Keratinocyte (primary cell): ENCODE measurements around the gene MUS81. TPM values are rescaled to one million over a fixed set of nuclear protein-coding genes. Genes with fewer than 3 reads are reported as not detected.

Experiments used
- DNase-seq: peaks from one replicate; pipeline ENCODE4 v3.0.0-alpha.2; 2011; ENCODE audit warnings: low read depth, missing footprints, low spot score
- FAIRE-seq: peaks from 2 replicates; lab custom pipeline; 2011; peaks lifted over from hg19 to GRCh38; lab: Jason Lieb, UNC
- H2AFZ ChIP-seq: 2 replicates; pipeline ENCODE4 v1.6.0; 2012; ENCODE audit warnings: low read length, control low read depth, inconsistent platforms; ENCODE audit not compliant: control insufficient read depth
- H3K27ac ChIP-seq: 2 replicates; pipeline ENCODE4 v1.5.1; 2011; ENCODE audit warnings: low read length; ENCODE audit not compliant: control insufficient read depth, insufficient read depth
- H3K27me3 ChIP-seq: 3 replicates; pipeline ENCODE4 v1.6.0; 2011; ENCODE audit warnings: low read length; ENCODE audit not compliant: control insufficient read depth, insufficient read depth; ENCODE audit errors: extremely low read depth
- H3K36me3 ChIP-seq, 2 experiments: 2 replicates in 1 of 2; 3 replicates in 1 of 2; pipeline ENCODE4 v1.5.1; 2011; ENCODE audit warnings: low read length in 2 of 2, mild to moderate bottlenecking in 1 of 2; ENCODE audit not compliant: control insufficient read depth in 2 of 2, insufficient read depth in 2 of 2; ENCODE audit errors: extremely low read depth in 1 of 2
- H3K4me1 ChIP-seq: 3 replicates; pipeline ENCODE4 v1.5.1; 2011; ENCODE audit warnings: low read length; ENCODE audit not compliant: control insufficient read depth, insufficient read depth; ENCODE audit errors: extremely low read depth
- H3K4me2 ChIP-seq: 3 replicates; pipeline ENCODE4 v1.6.0; 2011; ENCODE audit warnings: low read depth, low read length; ENCODE audit not compliant: control insufficient read depth, insufficient read depth; ENCODE audit errors: extremely low read depth
- H3K4me3 ChIP-seq, 3 experiments: fragments of 200-600 bp in 1 of 3; sonication (generic) in 1 of 3; 2 replicates in 2 of 3; 3 replicates in 1 of 3; pipeline ENCODE4 v1.5.1; 2011 to 2016; ENCODE audit warnings: low read length in 3 of 3, mild to moderate bottlenecking in 3 of 3, control low read depth in 2 of 3, inconsistent platforms in 1 of 3, low read depth in 1 of 3, mixed read lengths in 1 of 3, mixed run types in 1 of 3, moderate library complexity in 1 of 3; ENCODE audit not compliant: control insufficient read depth in 2 of 3, insufficient read depth in 2 of 3; ENCODE audit errors: extremely low read depth in 1 of 3
- H3K79me2 ChIP-seq: 2 replicates; pipeline ENCODE4 v1.6.0; 2012; ENCODE audit warnings: low read length; ENCODE audit not compliant: control insufficient read depth, insufficient read depth
- H3K9ac ChIP-seq: 3 replicates; pipeline ENCODE4 v1.6.0; 2011; ENCODE audit warnings: low read length; ENCODE audit not compliant: control insufficient read depth, insufficient read depth; ENCODE audit errors: extremely low read depth
- H3K9me1 ChIP-seq: 3 replicates; pipeline ENCODE4 v1.6.0; 2011; ENCODE audit warnings: low read length; ENCODE audit not compliant: control insufficient read depth, insufficient read depth; ENCODE audit errors: extremely low read depth
- H3K9me3 ChIP-seq: 2 replicates; pipeline ENCODE4 v1.5.1; 2012; ENCODE audit warnings: low read depth, low read length; ENCODE audit not compliant: control insufficient read depth
- H4K20me1 ChIP-seq: 3 replicates; pipeline ENCODE4 v1.6.0; 2011; ENCODE audit warnings: low read length; ENCODE audit not compliant: control insufficient read depth, insufficient read depth; ENCODE audit errors: extremely low read depth
- EZH2 ChIP-seq: IDR thresholded peaks from one replicate; pipeline ENCODE4 v1.6.1; 2012; ENCODE audit warnings: inconsistent platforms, mild to moderate bottlenecking, low read length, moderate library complexity
- dilution Hi-C: fragments of 300-500 bp; cut with MboI; formaldehyde crosslinking; loops from one replicate; pipeline ENCODE4 v1.7.0; 2020; ENCODE audit warnings: low sequenced_read_pairs; ENCODE audit not compliant: extremely low pct_ligation_motif_present
- polyA plus RNA-seq, 5 experiments: library from polyadenylated mRNA; depleted of rRNA in 3 of 5; stranded (reverse) in 3 of 5; stranded (forward) in 1 of 5; unstranded in 1 of 5; fragments of >200 nt; gene quantifications; 1 replicate in 1 of 5; 2 replicates in 3 of 5; 3 replicates in 1 of 5; pipeline versions ENCODE4 v1.2.1 to v1.2.3, GENCODE V29; 2011 to 2012; ENCODE audit warnings: missing spikeins in 2 of 5, low read depth in 1 of 5, low replicate concordance in 1 of 5
- TF ChIP-seq, protein P1 (sequence below), 3 experiments: IDR thresholded peaks in 1 of 3; conservative IDR thresholded peaks in 1 of 3; optimal IDR thresholded peaks in 1 of 3; 2 replicates in 2 of 3; 3 replicates in 1 of 3; pipeline versions ENCODE3 to v1.5.1; 2011; ENCODE audit warnings: low read length in 3 of 3, mild to moderate bottlenecking in 3 of 3, moderate library complexity in 2 of 3, control low read depth in 1 of 3, inconsistent platforms in 1 of 3; ENCODE audit not compliant: insufficient read depth in 2 of 3; ENCODE audit errors: extremely low read depth in 1 of 3

Gene MUS81
- polyA plus RNA-seq, 1 donor (not counting 4 experiments of a cell fraction or from before 2014, with no cell fraction given), result 28.0 TPM

DNA sequence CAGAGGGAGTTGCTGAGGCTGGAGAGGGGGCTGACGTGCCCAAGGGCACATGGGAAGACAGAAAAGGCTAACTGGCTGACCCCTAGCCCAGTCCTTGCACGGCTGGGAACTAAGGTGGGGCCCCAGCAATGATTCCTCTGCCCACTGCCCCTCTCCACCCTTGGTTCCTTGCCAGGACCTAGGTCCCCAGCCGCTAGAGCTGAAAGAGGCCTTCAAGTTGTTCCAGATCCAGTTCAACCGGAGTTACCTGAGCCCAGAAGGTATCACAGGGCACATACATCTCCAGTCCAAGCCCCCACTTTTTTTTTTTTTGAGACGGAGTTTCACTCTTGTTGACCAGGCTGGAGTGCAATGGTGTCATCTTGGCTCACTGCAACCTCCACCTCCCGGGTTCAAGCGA is 19.8 kb downstream of the MUS81 start:
- Histone ChIP-seq H4K20me1 (no peaks in the 10 kb centered on the region), H3K4me1 (no peaks in the 10 kb centered on the region), H3K9ac (no peak overlapping the region), H3K4me2 (no peak overlapping the region), H3K27ac (no peak overlapping the region), H3K79me2 (no peaks in the 10 kb centered on the region), H3K9me3 (no peaks in the 10 kb centered on the region), H3K4me3 (no peak overlapping the region), H2AFZ (no peak overlapping the region), H3K36me3 (peaks cover 17 to 29% of the 10 kb centered on the region in 2 experiments), H3K9me1 (no peaks in the 10 kb centered on the region), H3K27me3 (no peaks in the 10 kb centered on the region)
- dilution Hi-C loops, result no loop called here
- no peak for FAIRE-seq
- DNase-seq, result no peak
- TF ChIP-seq, protein P1, sequence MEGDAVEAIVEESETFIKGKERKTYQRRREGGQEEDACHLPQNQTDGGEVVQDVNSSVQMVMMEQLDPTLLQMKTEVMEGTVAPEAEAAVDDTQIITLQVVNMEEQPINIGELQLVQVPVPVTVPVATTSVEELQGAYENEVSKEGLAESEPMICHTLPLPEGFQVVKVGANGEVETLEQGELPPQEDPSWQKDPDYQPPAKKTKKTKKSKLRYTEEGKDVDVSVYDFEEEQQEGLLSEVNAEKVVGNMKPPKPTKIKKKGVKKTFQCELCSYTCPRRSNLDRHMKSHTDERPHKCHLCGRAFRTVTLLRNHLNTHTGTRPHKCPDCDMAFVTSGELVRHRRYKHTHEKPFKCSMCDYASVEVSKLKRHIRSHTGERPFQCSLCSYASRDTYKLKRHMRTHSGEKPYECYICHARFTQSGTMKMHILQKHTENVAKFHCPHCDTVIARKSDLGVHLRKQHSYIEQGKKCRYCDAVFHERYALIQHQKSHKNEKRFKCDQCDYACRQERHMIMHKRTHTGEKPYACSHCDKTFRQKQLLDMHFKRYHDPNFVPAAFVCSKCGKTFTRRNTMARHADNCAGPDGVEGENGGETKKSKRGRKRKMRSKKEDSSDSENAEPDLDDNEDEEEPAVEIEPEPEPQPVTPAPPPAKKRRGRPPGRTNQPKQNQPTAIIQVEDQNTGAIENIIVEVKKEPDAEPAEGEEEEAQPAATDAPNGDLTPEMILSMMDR (optimal IDR thresholded peaks at IDR 0.05 in 1 of 3, IDR thresholded peaks at IDR 0.05 in 1 of 3, conservative IDR thresholded peaks at IDR 0.05 in 1 of 3; ENCODE audit: extremely low read depth in 1 of 3, insufficient read depth in 2 of 3, low read length in 3 of 3), result no peak
- no peak for TF ChIP-seq EZH2

DNA sequence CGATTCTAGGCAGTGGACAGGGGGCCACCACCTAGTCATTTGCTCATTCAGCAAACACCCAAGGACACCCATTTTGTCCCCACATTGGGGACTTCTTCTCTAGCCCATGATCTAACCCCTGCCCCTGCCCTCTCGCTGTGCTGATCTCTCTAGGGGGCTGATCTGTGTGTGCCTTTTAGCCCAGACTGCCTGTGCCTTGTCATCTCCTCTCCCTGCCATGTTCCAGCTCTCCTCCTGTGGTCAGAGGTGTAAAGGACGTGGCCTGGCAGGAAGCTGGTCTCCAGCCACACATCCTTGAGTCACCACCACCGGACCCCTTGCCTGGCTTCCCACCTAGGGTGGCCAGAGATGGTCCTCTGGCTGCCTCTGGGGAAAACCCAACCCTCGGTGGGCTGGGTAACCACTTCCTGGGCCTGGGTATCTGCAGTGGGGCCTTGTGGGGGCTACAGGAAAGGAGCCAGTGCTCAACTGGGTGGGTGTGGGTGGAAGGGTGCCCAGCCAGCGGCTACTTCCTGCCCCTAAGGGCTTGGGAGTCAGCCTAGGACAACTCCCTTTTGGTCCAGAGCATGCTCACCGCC is 20.7 kb downstream of the MUS81 start:
- no peak overlapping the region for H3K9ac ChIP-seq
- dilution Hi-C loops, result no loop called here
- H3K9me1 ChIP-seq, result no peaks in the 10 kb centered on the region
- TF ChIP-seq EZH2, result no peak
- TF ChIP-seq, protein P1 (optimal IDR thresholded peaks at IDR 0.05 in 1 of 3, IDR thresholded peaks at IDR 0.05 in 1 of 3, conservative IDR thresholded peaks at IDR 0.05 in 1 of 3; ENCODE audit: extremely low read depth in 1 of 3, insufficient read depth in 2 of 3, low read length in 3 of 3), result no peak
- no peak overlapping the region for H2AFZ ChIP-seq
- H3K79me2 ChIP-seq, result no peaks in the 10 kb centered on the region
- no peak overlapping the region for H3K4me3 ChIP-seq
- no peaks in the 10 kb centered on the region for H4K20me1 ChIP-seq
- H3K9me3 ChIP-seq, result no peaks in the 10 kb centered on the region
- H3K4me1 ChIP-seq, result no peaks in the 10 kb centered on the region
- no peak overlapping the region for H3K4me2 ChIP-seq
- no peaks in the 10 kb centered on the region for H3K27me3 ChIP-seq
- no peak for FAIRE-seq
- H3K36me3 ChIP-seq, result peaks cover 24 to 38% of the 10 kb centered on the region in 2 experiments
- no peak for DNase-seq
- H3K27ac ChIP-seq, result no peak overlapping the region
